Measurements from ENCODE around the gene SUPT20HL2.
"Not testable (repeated sequence)": the region's sequence is repeated elsewhere in the genome, so short reads cannot be mapped to it uniquely, and the experiment has no call there.

Gene SUPT20HL2

GRCh38 chrX:24314019-24314635 lies at the start of gene SUPT20HL2:
SUPT20HL2 (minus strand) TSS chrX:24314069; CDS start chrX:24313315, 754 bp downstream.
- DNase-seq, result no peak

- not testable (repeated sequence) for DNase-seq
Observed at GRCh38 chrX:24362089-24362745, 48.3 kb upstream of the SUPT20HL2 start.

GRCh38 chrX:24360272-24360671 lies 46.4 kb upstream of the SUPT20HL2 start, which contains the start of gene SUPT20HL1:
SUPT20HL1 (plus strand) TSS chrX:24360639; CDS start chrX:24362761, 2,122 bp downstream.
- DNase-seq, result no peak

- no peak for DNase-seq
Observed at GRCh38 chrX:24357106-24357505, 43.2 kb upstream of the SUPT20HL2 start.

GRCh38 chrX:24355095-24355494 lies 41.2 kb upstream of the SUPT20HL2 start:
- DNase-seq, result no peak

- no peak for DNase-seq
Observed at GRCh38 chrX:24350217-24350616, 36.3 kb upstream of the SUPT20HL2 start.

GRCh38 chrX:24347881-24348280 lies 34.0 kb upstream of the SUPT20HL2 start:
- no peak for DNase-seq

GRCh38 chrX:24343719-24344118 lies 29.9 kb upstream of the SUPT20HL2 start:
- no peak for DNase-seq

- DNase-seq, result no peak
Observed at GRCh38 chrX:24341795-24342194, 27.9 kb upstream of the SUPT20HL2 start.

- no peak for DNase-seq
Observed at GRCh38 chrX:24340501-24340900, 26.6 kb upstream of the SUPT20HL2 start.

GRCh38 chrX:24339911-24340310 lies 26.0 kb upstream of the SUPT20HL2 start:
- DNase-seq, result no peak

- DNase-seq, result no peak
Observed at GRCh38 chrX:24335871-24336270, 22.0 kb upstream of the SUPT20HL2 start.

- DNase-seq, result no peak
Observed at GRCh38 chrX:24334461-24334860, 20.6 kb upstream of the SUPT20HL2 start.

GRCh38 chrX:24333371-24333770 lies 19.5 kb upstream of the SUPT20HL2 start:
- DNase-seq, result no peak

GRCh38 chrX:24332878-24333277 lies 19.0 kb upstream of the SUPT20HL2 start:
- no peak for DNase-seq

- no peak for DNase-seq
Observed at GRCh38 chrX:24325231-24325630, 11.4 kb upstream of the SUPT20HL2 start.

GRCh38 chrX:24321741-24322395 lies 8.0 kb upstream of the SUPT20HL2 start:
- no peak for DNase-seq

GRCh38 chrX:24317567-24317966 lies 3.7 kb upstream of the SUPT20HL2 start:
- no peak for DNase-seq

GRCh38 chrX:24316111-24316510 lies 2.2 kb upstream of the SUPT20HL2 start:
- DNase-seq, result no peak

- DNase-seq, result not testable (repeated sequence)
Observed at GRCh38 chrX:24312249-24312607, 1.6 kb downstream of the SUPT20HL2 start.

- not testable (repeated sequence) for DNase-seq
Observed at GRCh38 chrX:24311507-24312248, 2.2 kb downstream of the SUPT20HL2 start.

GRCh38 chrX:24310916-24311315 lies 3.0 kb downstream of the SUPT20HL2 start:
- DNase-seq, result not testable (repeated sequence)
